Prostate gland (tissue), 2 donors: ENCODE data around the gene NSD1.

ENCODE experiments used
- POLR2A ChIP-seq: fragments of 450-650 bp; IDR thresholded peaks from one replicate; pipeline ENCODE4 v1.6.1; 2016; ENCODE audit warnings: antibody characterized with exemption, mild to moderate bottlenecking
- TF ChIP-seq, protein P1 (sequence below), 4 experiments: fragments of 200-600 bp in 2 of 4; fragments of 450-650 bp in 2 of 4; sonication (generic) in 2 of 4; IDR thresholded peaks; 1 replicate in 3 of 4; 2 replicates in 1 of 4; pipeline ENCODE4 v1.5.1; 2016 to 2019; ENCODE audit warnings: antibody characterized with exemption in 4 of 4, mild to moderate bottlenecking in 2 of 4, moderate library complexity in 2 of 4

GRCh38 chr5:177183142-177183541 lies 49.6 kb downstream of the NSD1 start:
- TF ChIP-seq, protein P1, sequence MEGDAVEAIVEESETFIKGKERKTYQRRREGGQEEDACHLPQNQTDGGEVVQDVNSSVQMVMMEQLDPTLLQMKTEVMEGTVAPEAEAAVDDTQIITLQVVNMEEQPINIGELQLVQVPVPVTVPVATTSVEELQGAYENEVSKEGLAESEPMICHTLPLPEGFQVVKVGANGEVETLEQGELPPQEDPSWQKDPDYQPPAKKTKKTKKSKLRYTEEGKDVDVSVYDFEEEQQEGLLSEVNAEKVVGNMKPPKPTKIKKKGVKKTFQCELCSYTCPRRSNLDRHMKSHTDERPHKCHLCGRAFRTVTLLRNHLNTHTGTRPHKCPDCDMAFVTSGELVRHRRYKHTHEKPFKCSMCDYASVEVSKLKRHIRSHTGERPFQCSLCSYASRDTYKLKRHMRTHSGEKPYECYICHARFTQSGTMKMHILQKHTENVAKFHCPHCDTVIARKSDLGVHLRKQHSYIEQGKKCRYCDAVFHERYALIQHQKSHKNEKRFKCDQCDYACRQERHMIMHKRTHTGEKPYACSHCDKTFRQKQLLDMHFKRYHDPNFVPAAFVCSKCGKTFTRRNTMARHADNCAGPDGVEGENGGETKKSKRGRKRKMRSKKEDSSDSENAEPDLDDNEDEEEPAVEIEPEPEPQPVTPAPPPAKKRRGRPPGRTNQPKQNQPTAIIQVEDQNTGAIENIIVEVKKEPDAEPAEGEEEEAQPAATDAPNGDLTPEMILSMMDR (IDR thresholded peaks at IDR 0.05), result no peak
- TF ChIP-seq POLR2A, result no peak
